ENCODE measurements around the gene NCDN.

The NCDN gene

DNA sequence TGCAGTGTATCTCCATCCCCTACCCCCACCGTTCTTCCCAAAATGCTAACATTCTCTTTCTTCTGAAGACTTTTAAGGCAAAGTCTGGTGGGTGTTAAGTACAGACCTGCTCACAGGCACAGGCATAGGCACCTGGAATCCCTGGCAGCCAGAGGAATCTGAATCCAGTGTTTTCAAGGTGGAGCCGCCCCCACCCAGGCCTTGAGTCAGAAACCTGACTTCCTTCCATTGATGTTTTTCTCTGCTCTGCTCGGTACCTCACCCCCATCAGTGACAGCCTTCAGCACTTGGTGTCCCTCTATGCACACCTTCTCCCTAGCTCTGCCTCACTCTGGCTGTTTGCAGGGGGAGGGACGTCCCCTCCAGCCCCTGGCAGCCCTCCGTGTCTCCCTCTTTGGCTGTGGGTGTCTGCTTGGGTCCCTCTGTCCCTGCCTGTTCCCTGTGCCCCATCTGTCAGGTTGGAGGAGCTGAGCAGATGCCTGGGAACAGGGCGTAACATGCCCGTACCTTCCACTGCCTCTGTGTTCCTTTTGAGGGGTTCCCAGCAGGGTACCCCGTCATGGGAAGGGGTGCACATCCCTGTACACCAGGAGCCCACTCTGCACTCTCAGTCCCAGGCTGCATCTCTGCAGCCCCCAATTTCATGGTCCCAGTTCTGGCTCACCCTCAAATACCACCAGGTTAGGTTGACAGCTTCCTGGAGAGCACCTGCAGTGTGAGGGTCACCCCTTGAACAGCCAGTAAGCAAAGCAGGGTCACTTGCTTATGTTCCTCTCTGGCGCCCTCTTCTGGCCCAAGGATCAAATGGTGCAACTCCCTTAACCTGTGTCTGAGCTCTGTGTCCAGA, 6.7 kb downstream of the NCDN start:
- no peak for DNase-seq (ENCODE audit: low spot score)
- no peak overlapping the region for H3K27ac ChIP-seq

DNA sequence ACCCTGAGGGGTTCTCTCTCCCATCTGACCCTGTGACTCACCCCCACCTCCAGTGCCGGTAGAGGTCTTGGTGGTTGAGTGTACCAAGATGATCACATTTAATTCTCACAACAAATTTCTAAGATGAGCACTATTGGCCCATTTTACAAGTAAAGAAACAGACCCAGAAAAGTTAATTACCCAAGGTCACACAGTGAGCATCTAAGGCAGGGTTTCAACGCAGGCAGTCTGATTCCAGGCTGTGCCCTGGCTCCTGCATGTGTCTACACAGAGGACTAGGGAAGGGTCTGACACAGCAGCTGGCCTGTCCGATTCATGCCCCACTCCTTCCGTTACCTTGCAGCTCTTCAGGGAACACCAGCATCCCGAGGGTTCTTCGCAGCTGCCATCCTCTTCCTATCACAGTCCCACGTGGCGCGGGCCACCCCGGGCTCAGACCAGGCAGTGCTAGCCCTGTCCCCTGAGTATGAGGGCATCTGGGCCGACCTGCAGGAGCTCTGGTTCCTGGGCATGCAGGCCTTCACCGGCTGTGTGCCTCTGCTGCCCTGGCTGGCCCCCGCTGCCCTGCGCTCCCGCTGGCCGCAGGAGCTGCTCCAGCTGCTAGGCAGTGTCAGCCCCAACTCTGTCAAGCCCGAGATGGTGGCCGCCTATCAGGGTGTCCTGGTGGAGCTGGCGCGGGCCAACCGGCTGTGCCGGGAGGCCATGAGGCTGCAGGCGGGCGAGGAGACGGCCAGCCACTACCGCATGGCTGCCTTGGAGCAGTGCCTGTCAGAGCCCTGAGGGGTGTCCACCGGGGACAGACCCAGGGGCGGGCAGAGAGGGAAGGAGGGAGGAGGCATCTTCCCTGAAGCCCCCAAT, 7.5 kb downstream of the NCDN start:
- DNase-seq (ENCODE audit: low spot score), result no peak
- no peak overlapping the region for H3K4me3 ChIP-seq
- TF ChIP-seq, protein P1, sequence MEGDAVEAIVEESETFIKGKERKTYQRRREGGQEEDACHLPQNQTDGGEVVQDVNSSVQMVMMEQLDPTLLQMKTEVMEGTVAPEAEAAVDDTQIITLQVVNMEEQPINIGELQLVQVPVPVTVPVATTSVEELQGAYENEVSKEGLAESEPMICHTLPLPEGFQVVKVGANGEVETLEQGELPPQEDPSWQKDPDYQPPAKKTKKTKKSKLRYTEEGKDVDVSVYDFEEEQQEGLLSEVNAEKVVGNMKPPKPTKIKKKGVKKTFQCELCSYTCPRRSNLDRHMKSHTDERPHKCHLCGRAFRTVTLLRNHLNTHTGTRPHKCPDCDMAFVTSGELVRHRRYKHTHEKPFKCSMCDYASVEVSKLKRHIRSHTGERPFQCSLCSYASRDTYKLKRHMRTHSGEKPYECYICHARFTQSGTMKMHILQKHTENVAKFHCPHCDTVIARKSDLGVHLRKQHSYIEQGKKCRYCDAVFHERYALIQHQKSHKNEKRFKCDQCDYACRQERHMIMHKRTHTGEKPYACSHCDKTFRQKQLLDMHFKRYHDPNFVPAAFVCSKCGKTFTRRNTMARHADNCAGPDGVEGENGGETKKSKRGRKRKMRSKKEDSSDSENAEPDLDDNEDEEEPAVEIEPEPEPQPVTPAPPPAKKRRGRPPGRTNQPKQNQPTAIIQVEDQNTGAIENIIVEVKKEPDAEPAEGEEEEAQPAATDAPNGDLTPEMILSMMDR (IDR thresholded peaks at IDR 0.05), result no peak
- H3K27ac ChIP-seq, result no peak overlapping the region

More for the DNA sequence above, 6.7 kb downstream of the NCDN start:
- TF ChIP-seq, protein P1 (IDR thresholded peaks at IDR 0.05), result peak; percentile 77
- no peak overlapping the region for H3K4me3 ChIP-seq

DNA sequence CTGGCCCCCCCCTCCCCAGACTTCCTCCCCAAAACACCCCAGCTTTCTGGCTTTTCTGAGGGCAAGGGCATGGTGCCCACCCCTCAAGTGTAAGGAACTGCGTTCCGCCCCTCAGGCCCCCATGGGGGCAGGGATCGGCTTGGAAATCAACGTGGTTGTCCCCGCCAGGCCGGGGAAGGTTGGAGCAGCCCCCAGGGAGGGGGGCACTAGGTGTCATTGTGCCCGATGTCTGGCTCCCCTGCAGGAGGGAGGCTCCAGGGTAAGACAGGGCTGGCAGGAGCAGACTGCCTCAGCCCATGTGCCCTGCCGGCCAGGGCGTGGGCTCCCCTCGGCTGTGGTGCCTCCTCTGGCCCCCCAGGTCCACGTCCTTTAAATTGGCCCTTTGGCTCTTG, 8.1 kb downstream of the NCDN start:
- Histone ChIP-seq H3K4me3 (no peak overlapping the region), H3K27ac (no peak overlapping the region)
- no peak for DNase-seq (ENCODE audit: low spot score)
- TF ChIP-seq, protein P1 (IDR thresholded peaks at IDR 0.05), result no peak

DNA sequence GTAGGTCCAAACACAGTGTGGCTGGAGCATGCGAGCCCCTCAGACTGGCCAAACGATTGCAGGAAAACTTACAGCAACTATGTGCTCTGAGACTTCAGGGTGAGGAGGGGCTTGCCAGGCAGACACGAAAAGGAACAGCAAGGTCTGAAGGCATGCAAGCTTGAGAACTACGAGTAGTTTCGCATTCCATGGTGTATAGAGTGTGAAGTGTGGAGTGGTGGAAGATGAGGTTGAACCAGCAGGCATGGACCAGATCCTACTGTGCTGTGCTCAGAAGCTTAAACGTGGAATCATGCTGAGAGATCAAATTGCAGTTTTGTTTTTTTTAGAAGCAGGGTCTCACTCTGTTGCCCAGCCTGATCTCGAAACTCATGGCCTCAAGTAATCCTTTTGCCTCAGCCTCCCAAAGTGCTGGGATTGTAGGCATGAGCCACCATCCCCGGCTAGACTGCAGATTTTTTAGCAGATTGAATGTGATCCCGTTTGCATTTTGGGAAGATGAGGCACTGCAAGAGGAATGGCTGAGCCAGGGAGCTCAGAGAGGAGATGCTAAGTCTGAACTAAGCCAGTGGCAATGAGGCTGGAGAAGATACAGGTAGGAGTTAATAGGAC, 10.5 kb downstream of the NCDN start:
- TF ChIP-seq, protein P1 (IDR thresholded peaks at IDR 0.05), result no peak
- H3K4me3 ChIP-seq, result no peak overlapping the region
- no peak for DNase-seq (ENCODE audit: low spot score)
- H3K27ac ChIP-seq, result no peak overlapping the region

DNA sequence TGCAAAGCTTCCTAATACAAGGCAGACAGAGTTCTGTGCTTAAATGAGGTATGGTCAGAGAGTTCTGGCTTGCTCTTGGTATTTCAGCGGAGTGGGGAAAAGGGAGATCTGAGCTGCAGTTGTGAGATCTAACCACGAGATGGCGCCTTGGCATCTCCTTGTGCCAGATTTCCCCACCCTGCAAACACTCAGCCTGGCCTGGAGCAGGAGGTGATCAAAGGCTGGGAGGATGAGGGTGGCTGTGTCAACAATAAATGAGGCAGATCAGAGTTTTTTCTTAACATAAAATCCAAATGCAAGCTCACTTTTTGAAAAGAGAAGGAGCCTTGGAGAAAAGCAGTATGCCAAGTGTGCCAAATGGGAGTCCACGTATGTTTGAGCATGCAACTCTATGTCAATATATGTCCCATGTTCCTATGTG, 11.4 kb downstream of the NCDN start:
- DNase-seq (ENCODE audit: low spot score), result peak; percentile 73
- no peak overlapping the region for H3K27ac ChIP-seq
- H3K4me3 ChIP-seq, result no peak overlapping the region
- TF ChIP-seq, protein P1 (IDR thresholded peaks at IDR 0.05), result peak; percentile 61

DNA sequence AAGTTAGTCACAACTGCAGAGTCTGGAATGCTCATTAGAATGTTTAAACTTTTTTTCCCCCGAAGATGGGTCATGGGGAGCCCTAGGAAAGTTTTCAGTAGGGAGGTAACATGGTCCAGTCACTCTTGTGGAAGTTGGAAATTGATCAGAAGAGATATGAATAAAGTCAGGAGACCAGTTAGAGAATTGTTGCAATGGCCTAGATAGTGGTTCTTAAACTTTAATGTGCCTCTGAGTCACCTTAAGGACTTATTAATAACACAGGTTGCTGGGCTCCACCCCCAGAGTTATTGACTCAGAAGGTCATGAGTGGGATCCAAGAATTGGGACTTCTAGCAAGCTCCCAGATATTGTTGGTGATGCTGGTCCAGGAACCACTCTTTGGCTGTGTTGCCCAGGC, 12.3 kb downstream of the NCDN start:
- TF ChIP-seq, protein P1 (IDR thresholded peaks at IDR 0.05), result no peak
- no peak for DNase-seq (ENCODE audit: low spot score)

More for the DNA sequence above, 12.3 kb downstream of the NCDN start:
- H3K4me3 ChIP-seq, result no peak overlapping the region
- no peak overlapping the region for H3K27ac ChIP-seq

Measured in coronary artery (tissue), 2 donors.